ENCODE data around the gene NANOS1.

Gene NANOS1

DNA sequence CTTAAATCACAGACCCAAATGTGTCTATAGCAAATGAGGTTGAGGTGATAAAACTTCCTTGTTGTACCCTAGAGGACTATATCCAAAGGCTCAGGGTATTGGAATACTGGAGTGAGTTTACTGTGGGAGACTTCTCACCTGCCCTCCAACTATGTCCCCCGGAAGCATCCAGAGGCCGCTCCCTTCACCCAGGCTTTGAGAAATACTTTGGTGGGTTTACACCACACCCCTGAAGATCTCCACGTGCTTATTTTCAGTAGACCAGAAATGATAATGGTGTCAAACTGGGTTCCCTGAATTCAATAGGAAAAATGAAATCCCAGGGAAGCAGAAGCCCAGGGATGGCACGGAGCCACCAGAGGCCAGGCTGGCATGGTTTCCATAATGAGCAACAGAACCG, 31.3 kb upstream of the NANOS1 start:
- Mint-ChIP-seq H3K4me1 (ENCODE audit: low read depth) (no peaks in the 10 kb centered on the region), H3K4me3 (no peak overlapping the region), H3K27ac (no peak overlapping the region), H3K36me3 (ENCODE audit: low read depth) (no peaks in the 10 kb centered on the region), H3K27me3 (ENCODE audit: low read depth) (peaks cover 47% of the 10 kb centered on the region), H3K9me3 (no peaks in the 10 kb centered on the region)

DNA sequence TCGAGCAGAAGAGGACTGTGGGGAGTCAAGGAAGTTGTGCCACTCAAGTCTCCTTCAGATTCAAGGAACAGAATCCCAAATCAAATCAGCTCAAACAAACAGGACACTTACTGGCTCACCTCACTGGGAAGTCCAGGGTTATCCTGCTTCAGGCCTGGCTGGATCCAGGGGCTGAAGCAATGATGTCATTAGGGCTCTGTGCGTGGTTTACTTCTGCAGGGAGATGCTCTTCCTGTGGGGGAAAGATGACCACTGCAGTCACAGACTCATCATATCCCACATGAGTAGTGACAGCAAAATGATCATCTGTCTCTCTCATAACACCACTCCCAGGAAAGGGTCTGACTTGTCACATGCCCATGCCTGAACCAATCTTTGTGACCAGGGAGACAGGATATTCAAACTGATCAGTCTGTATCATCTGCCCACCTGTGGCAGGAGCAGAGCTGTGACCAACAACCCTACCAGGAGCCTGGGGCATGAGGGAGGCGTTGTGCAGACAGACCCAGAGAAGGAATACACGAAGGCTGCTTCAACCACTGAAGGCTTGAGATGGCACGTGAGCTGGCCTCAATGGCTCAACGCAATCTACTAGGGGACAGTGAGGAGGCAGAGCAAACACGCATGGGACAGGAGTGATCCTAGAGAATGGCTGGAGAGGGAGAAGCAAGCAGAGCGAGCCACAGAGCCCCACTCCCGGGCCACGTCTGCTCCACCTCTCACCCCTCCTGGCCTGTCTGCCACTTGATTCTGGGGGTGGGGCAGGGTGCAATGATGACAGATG, 27.6 kb upstream of the NANOS1 start:
- Mint-ChIP-seq H3K27ac (no peak overlapping the region), H3K36me3 (ENCODE audit: low read depth) (no peaks in the 10 kb centered on the region), H3K4me3 (no peak overlapping the region), H3K9me3 (no peaks in the 10 kb centered on the region), H3K4me1 (ENCODE audit: low read depth) (no peaks in the 10 kb centered on the region), H3K27me3 (ENCODE audit: low read depth) (peaks cover 33% of the 10 kb centered on the region)

DNA sequence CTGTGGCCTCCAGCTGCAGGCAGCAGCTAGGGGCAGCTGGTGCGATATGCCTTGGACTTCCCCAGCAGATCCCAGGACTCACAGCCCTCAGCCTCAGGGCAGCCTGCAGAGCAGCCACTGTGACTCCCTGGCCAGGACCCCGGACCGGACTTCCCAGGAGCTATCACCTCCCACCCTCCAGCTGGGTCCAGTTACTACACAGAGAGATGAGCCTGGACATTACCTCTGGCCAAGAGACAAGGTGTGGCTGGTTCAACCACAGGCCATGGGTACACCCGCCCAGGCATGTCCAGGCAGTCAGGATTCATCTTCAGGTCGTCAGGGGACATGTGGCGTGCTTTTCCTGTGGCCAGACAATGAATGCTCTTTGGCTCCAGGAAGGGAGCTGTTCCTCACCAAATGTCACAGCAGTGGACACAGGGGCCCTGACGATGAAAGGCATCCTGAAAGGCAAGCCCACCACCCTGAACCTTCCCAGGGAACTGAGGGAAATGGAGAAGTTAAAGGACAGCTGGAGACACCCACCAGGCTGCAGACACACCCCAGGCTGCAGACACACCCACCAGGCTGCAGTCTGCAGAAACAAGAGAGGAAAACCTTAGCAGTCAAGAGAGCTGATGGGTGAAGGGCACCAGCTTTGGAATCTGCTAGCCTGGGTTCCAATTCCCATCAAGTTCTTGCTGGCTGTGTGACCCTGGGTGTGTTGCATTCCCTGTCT, 25.8 kb upstream of the NANOS1 start:
- Mint-ChIP-seq H3K36me3 (ENCODE audit: low read depth) (no peaks in the 10 kb centered on the region), H3K4me3 (no peak overlapping the region), H3K4me1 (ENCODE audit: low read depth) (no peaks in the 10 kb centered on the region), H3K27me3 (ENCODE audit: low read depth) (peaks cover 18% of the 10 kb centered on the region), H3K27ac (no peak overlapping the region), H3K9me3 (no peaks in the 10 kb centered on the region)

DNA sequence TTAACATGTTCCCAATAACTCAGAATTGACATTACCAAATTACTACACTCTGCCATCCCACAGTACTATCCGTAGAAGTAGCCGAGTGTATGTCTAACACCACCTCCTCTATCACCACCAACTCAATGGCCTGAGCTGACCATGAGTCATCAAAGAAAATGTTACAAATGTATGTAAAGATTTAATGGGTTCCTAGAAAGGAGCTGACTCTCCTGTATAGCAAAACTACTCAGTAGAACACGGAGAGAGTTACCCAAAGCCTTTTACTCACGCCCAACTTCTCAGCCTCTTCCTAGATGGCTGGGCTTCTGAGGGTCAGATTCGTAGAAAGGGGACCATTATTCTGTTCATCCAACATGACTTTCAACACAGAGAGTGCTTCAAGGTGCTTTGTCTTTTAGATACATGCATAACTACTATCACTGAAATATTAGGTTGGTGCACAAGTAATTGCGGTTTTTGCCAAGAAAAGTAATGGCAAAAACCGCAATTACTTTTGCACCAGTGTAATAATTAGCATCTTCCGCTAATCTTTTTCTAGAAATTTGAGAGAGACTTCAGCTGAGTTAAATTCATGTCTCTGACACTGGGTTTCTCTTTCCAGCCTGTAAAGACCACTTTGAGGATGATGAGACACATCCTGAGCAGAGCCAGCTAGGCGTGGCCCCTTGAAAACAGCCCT, 24.0 kb upstream of the NANOS1 start:
- H3K27me3 Mint-ChIP-seq (ENCODE audit: low read depth), result peaks cover 13% of the 10 kb centered on the region
- H3K27ac Mint-ChIP-seq, result no peak overlapping the region
- no peak overlapping the region for H3K4me3 Mint-ChIP-seq
- H3K36me3 Mint-ChIP-seq (ENCODE audit: low read depth), result no peaks in the 10 kb centered on the region
- H3K9me3 Mint-ChIP-seq, result no peaks in the 10 kb centered on the region
- H3K4me1 Mint-ChIP-seq (ENCODE audit: low read depth), result no peaks in the 10 kb centered on the region

GRCh38 chr10:119006451-119007210, 22.9 kb upstream of the NANOS1 start:
- Mint-ChIP-seq H3K4me3 (no peak overlapping the region), H3K9me3 (no peaks in the 10 kb centered on the region), H3K36me3 (ENCODE audit: low read depth) (no peaks in the 10 kb centered on the region), H3K4me1 (ENCODE audit: low read depth) (no peaks in the 10 kb centered on the region), H3K27me3 (ENCODE audit: low read depth) (peaks cover 9% of the 10 kb centered on the region), H3K27ac (no peak overlapping the region)

DNA sequence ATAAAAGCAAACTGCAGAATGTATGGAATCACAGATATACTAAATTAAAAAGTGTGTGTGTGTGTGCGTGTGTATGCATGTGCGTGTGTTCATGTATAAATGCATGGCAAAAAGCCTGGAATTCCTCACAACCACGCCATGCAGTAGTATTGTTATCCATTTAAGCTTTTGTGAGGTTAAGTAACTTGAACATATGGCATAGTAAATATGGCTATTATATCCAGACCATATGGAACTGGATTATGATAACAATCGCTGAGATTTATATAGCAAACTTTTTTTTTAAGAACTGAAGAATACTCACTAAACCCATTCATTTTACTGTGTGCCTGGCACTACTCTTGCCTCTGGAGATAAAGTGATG, 22.3 kb upstream of the NANOS1 start:
- no peak overlapping the region for H3K4me3 Mint-ChIP-seq
- H3K27me3 Mint-ChIP-seq (ENCODE audit: low read depth), result peaks cover 5% of the 10 kb centered on the region
- H3K9me3 Mint-ChIP-seq, result no peaks in the 10 kb centered on the region
- no peaks in the 10 kb centered on the region for H3K4me1 Mint-ChIP-seq (ENCODE audit: low read depth)
- H3K27ac Mint-ChIP-seq, result no peak overlapping the region
- H3K36me3 Mint-ChIP-seq (ENCODE audit: low read depth), result no peaks in the 10 kb centered on the region

GRCh38 chr10:119020627-119020946, 8.9 kb upstream of the NANOS1 start:
- peaks cover 17% of the 10 kb centered on the region for H3K27me3 Mint-ChIP-seq (ENCODE audit: low read depth)
- no peaks in the 10 kb centered on the region for H3K36me3 Mint-ChIP-seq (ENCODE audit: low read depth)
- no peak overlapping the region for H3K4me3 Mint-ChIP-seq
- H3K27ac Mint-ChIP-seq, result peak overlapping the region; percentile 49
- peaks cover 3% of the 10 kb centered on the region for H3K9me3 Mint-ChIP-seq
- no peaks in the 10 kb centered on the region for H3K4me1 Mint-ChIP-seq (ENCODE audit: low read depth)

DNA sequence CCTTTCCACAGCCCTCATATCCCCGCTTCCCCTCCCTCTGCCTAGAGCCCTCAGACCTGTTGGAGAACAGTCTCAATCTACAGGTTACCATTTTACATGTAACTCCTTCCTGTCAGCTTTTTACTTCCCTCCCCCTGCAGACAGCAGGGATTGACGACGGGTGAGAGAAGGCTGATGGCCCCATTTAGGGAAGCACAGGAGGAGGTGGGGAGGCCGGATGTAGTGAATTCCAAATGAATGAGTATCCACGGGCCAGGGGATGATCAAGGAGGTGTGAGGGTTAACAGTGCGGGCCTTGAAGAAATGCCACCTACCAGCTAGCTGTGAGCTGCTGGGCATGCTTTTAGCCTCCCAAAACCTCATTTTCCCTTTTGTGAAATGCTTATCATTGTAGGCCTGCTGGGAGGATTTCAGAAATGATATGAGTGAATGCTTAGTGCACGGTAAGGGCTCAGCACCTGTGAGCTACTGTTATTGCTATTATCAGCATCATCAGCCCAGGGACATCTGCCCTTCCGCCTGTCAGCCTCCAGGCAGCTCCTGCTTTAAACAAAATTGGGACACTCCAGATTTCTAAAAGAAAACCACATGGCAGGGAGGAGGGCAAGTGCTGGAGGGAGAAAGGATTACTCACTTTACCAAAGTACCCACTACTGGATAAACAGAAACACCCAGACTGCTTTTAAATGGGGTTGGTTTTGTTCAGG, 6.5 kb upstream of the NANOS1 start:
- H3K4me3 Mint-ChIP-seq, result no peak overlapping the region
- H3K36me3 Mint-ChIP-seq (ENCODE audit: low read depth), result no peaks in the 10 kb centered on the region
- H3K9me3 Mint-ChIP-seq, result peaks cover 3% of the 10 kb centered on the region
- no peaks in the 10 kb centered on the region for H3K4me1 Mint-ChIP-seq (ENCODE audit: low read depth)
- H3K27me3 Mint-ChIP-seq (ENCODE audit: low read depth), result peaks cover 18% of the 10 kb centered on the region
- no peak overlapping the region for H3K27ac Mint-ChIP-seq

DNA sequence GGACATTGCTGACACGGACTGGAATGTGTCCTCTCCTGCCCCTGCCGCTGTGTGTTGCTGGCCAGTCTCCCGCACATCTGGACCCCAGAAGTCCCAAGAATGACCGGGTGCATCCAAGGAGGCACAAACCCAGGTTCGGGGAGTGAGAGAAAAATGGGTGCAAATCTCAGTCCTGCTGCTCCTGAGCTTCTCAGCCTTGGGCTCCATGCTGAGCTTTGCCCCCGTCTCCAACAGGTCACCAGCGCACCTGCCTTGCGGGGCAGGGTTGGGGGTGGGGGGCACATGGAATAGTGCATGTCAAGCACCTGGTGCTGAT, 6.0 kb upstream of the NANOS1 start:
- Mint-ChIP-seq H3K27me3 (ENCODE audit: low read depth) (peaks cover 19% of the 10 kb centered on the region), H3K9me3 (peaks cover 3% of the 10 kb centered on the region), H3K27ac (no peak overlapping the region), H3K36me3 (ENCODE audit: low read depth) (no peaks in the 10 kb centered on the region), H3K4me3 (no peak overlapping the region), H3K4me1 (ENCODE audit: low read depth) (peaks cover 1% of the 10 kb centered on the region)

DNA sequence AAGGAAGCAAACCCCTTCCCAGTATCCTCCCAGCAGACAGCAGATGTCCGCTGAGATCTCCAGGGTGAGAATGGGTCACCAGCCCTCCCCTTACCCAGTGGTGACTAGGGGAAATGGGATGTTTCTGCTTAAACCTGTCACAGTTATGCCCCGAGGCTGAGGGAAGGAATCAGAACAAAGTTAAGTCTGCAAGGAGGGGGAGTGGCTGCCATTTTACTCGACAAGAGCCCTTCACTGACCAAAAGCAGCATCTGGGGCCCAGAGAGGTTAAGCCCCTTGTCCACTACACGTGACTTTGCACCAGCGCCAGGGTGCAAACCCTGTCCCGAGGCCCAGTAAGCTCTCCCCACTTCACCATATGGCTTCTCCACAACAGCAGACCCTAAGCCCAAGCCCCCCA, 4.6 kb upstream of the NANOS1 start:
- H3K9me3 Mint-ChIP-seq, result no peaks in the 10 kb centered on the region
- no peak overlapping the region for H3K27ac Mint-ChIP-seq
- peaks cover 1% of the 10 kb centered on the region for H3K4me1 Mint-ChIP-seq (ENCODE audit: low read depth)
- H3K4me3 Mint-ChIP-seq, result no peak overlapping the region
- no peaks in the 10 kb centered on the region for H3K36me3 Mint-ChIP-seq (ENCODE audit: low read depth)
- peaks cover 13% of the 10 kb centered on the region for H3K27me3 Mint-ChIP-seq (ENCODE audit: low read depth)

- peaks cover 1% of the 10 kb centered on the region for H3K4me1 Mint-ChIP-seq (ENCODE audit: low read depth)
- no peaks in the 10 kb centered on the region for H3K9me3 Mint-ChIP-seq
- H3K27me3 Mint-ChIP-seq (ENCODE audit: low read depth), result peaks cover 13% of the 10 kb centered on the region
- no peak overlapping the region for H3K27ac Mint-ChIP-seq
- no peaks in the 10 kb centered on the region for H3K36me3 Mint-ChIP-seq (ENCODE audit: low read depth)
- no peak overlapping the region for H3K4me3 Mint-ChIP-seq
Observed at GRCh38 chr10:119025336-119025735, 4.2 kb upstream of the NANOS1 start.

GRCh38 chr10:119025776-119026175, 3.7 kb upstream of the NANOS1 start:
- Mint-ChIP-seq H3K27me3 (ENCODE audit: low read depth) (peaks cover 13% of the 10 kb centered on the region), H3K27ac (peak overlapping the region; percentile 26), H3K4me3 (no peak overlapping the region), H3K9me3 (no peaks in the 10 kb centered on the region), H3K4me1 (ENCODE audit: low read depth) (peaks cover 4% of the 10 kb centered on the region), H3K36me3 (ENCODE audit: low read depth) (no peaks in the 10 kb centered on the region)

DNA sequence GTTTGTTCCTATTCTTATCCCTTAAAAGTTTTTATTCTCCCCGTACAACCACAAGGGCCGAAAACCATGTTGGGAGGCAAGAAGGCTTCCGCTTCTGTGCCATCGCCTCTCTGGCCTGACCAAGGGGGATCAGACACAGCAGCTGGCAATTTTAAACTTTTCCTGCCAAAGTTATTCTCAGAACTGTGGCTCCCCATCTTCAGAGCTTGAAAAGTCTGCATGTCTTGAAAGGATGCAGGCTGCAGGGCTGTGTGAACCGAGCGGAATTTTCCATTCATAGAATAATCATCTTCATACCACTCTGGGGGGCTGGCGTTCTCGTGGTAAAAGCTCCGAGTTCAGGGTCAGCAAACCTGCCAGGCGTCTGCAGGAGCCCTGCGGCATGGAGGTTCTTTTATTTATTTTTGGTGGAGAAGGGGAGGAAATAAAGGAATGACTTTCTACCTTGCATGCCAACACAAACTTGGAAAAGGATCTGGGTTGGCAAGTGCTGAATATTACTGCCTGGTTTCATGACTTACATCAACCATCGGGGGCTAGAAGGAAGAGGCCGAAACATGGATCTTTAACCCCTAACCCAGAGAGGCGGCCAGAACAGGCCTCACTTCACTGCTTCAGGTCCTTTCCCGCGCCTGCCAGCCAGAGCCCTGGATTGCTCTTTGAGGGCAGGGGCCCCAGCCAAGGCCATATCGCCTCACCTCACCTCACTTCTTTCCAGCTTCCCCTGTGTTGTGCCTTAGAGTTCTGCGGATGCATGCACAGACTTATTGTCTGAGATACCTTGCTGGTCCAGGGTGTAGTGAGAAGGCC, 3.0 kb upstream of the NANOS1 start:
- H3K4me1 Mint-ChIP-seq (ENCODE audit: low read depth), result peaks cover 11% of the 10 kb centered on the region
- H3K27me3 Mint-ChIP-seq (ENCODE audit: low read depth), result peaks cover 13% of the 10 kb centered on the region
- H3K36me3 Mint-ChIP-seq (ENCODE audit: low read depth), result peaks cover 3% of the 10 kb centered on the region
- no peak overlapping the region for H3K27ac Mint-ChIP-seq
- no peak overlapping the region for H3K4me3 Mint-ChIP-seq
- no peaks in the 10 kb centered on the region for H3K9me3 Mint-ChIP-seq

All from T-helper 1 cell treated with Interleukin-12 subunit alpha and Interleukin-12 subunit beta and Interleukin-4 antibody, amounts not matched to agents 30 μg/mL and 1 μg/mL, for 36 hours (primary cell).